ENCODE data around the gene ROPN1L. TPM values are rescaled to one million over a fixed set of nuclear protein-coding genes. Genes with fewer than 3 reads are reported as not detected.
A peak's percentile ranks its signal among the peaks of the same experiment; 100 is the strongest.

The ROPN1L gene
- total and polyA plus RNA-seq, 2 donors from 2014 or later: 1.4 to 1.7 TPM

- H3K4me3 ChIP-seq (ENCODE audit: low read length in 3 of 3): peak overlapping the region in 2 of 3 donors; percentile 63 to 88
- DNase-seq: no peak
- intact Hi-C loops (cut with DNase I): no loop called here
Measured at GRCh38 chr5:10442576-10442975, 897 bp downstream of the ROPN1L start.

GRCh38 chr5:10445352-10445751, 3.7 kb downstream of the ROPN1L start:
- Histone ChIP-seq H3K9me3 (ENCODE audit: control insufficient read depth in 2 of 3, insufficient read depth in 1 of 3, low read length in 3 of 3) (no peaks in the 10 kb centered on the region), H3K36me3 (ENCODE audit: control insufficient read depth in 2 of 3, insufficient read depth in 3 of 3, low read length in 3 of 3) (no peaks in the 10 kb centered on the region), H3K27me3 (ENCODE audit: control insufficient read depth, insufficient read depth, low read length) (no peaks in the 10 kb centered on the region), H3K27ac (ENCODE audit: low read depth in 2 of 2, low read length in 2 of 2) (no peak overlapping the region), H3K4me1 (ENCODE audit: control insufficient read depth in 2 of 3, insufficient read depth in 2 of 3, low read depth in 1 of 3, low read length in 3 of 3) (peaks cover 0 to 7% (median 5%) of the 10 kb centered on the region in 3 donors), H3K9ac (ENCODE audit: low read length in 3 of 3) (no peak overlapping the region), H3K4me3 (ENCODE audit: low read length in 3 of 3) (no peak overlapping the region)
- no peak for DNase-seq
- TF ChIP-seq CTCF (IDR thresholded peaks at IDR 0.05; ENCODE audit: borderline replicate concordance, extremely low read depth, insufficient read depth): no peak
- intact Hi-C loops (cut with DNase I): no loop called here
- FAIRE-seq: no peak

More at GRCh38 chr5:10442576-10442975, 897 bp downstream of the ROPN1L start:
- TF ChIP-seq CTCF (IDR thresholded peaks at IDR 0.05; ENCODE audit: borderline replicate concordance, extremely low read depth, insufficient read depth): no peak
- H3K27me3 ChIP-seq (ENCODE audit: control insufficient read depth, insufficient read depth, low read length): no peaks in the 10 kb centered on the region
- peak overlapping the region in 1 of 3 donors; percentile 33 for H3K9ac ChIP-seq (ENCODE audit: low read length in 3 of 3)
- H3K4me1 ChIP-seq (ENCODE audit: control insufficient read depth in 2 of 3, insufficient read depth in 2 of 3, low read depth in 1 of 3, low read length in 3 of 3): peaks cover 0 to 7% (median 5%) of the 10 kb centered on the region in 3 donors
- FAIRE-seq: no peak
- H3K9me3 ChIP-seq (ENCODE audit: control insufficient read depth in 2 of 3, insufficient read depth in 1 of 3, low read length in 3 of 3): no peaks in the 10 kb centered on the region
- peaks cover 0 to 4% (median 2%) of the 10 kb centered on the region in 3 donors for H3K36me3 ChIP-seq (ENCODE audit: control insufficient read depth in 2 of 3, insufficient read depth in 3 of 3, low read length in 3 of 3)
- no peak overlapping the region for H3K27ac ChIP-seq (ENCODE audit: low read depth in 2 of 2, low read length in 2 of 2)

GRCh38 chr5:10446490-10446889, 4.8 kb downstream of the ROPN1L start:
- Histone ChIP-seq H3K27ac (ENCODE audit: low read depth in 2 of 2, low read length in 2 of 2) (no peak overlapping the region), H3K4me3 (ENCODE audit: low read length in 3 of 3) (no peak overlapping the region), H3K27me3 (ENCODE audit: control insufficient read depth, insufficient read depth, low read length) (no peaks in the 10 kb centered on the region), H3K9ac (ENCODE audit: low read length in 3 of 3) (no peak overlapping the region), H3K9me3 (ENCODE audit: control insufficient read depth in 2 of 3, insufficient read depth in 1 of 3, low read length in 3 of 3) (no peaks in the 10 kb centered on the region), H3K36me3 (ENCODE audit: control insufficient read depth in 2 of 3, insufficient read depth in 3 of 3, low read length in 3 of 3) (no peaks in the 10 kb centered on the region), H3K4me1 (ENCODE audit: control insufficient read depth in 2 of 3, insufficient read depth in 2 of 3, low read depth in 1 of 3, low read length in 3 of 3) (peaks cover 0 to 7% (median 5%) of the 10 kb centered on the region in 3 donors)
- DNase-seq: no peak
- intact Hi-C loops (cut with DNase I): no loop called here
- FAIRE-seq: no peak
- TF ChIP-seq CTCF (IDR thresholded peaks at IDR 0.05; ENCODE audit: borderline replicate concordance, extremely low read depth, insufficient read depth): no peak

GRCh38 chr5:10447041-10447440, 5.4 kb downstream of the ROPN1L start:
- no peaks in the 10 kb centered on the region for H3K27me3 ChIP-seq (ENCODE audit: control insufficient read depth, insufficient read depth, low read length)
- no peak for DNase-seq
- H3K9me3 ChIP-seq (ENCODE audit: control insufficient read depth in 2 of 3, insufficient read depth in 1 of 3, low read length in 3 of 3): no peaks in the 10 kb centered on the region
- no peak overlapping the region for H3K9ac ChIP-seq (ENCODE audit: low read length in 3 of 3)
- FAIRE-seq: no peak
- no peak overlapping the region for H3K4me3 ChIP-seq (ENCODE audit: low read length in 3 of 3)
- peaks cover 0 to 7% (median 4%) of the 10 kb centered on the region in 3 donors for H3K4me1 ChIP-seq (ENCODE audit: control insufficient read depth in 2 of 3, insufficient read depth in 2 of 3, low read depth in 1 of 3, low read length in 3 of 3)
- no peak for TF ChIP-seq CTCF (IDR thresholded peaks at IDR 0.05; ENCODE audit: borderline replicate concordance, extremely low read depth, insufficient read depth)
- H3K36me3 ChIP-seq (ENCODE audit: control insufficient read depth in 2 of 3, insufficient read depth in 3 of 3, low read length in 3 of 3): no peaks in the 10 kb centered on the region
- H3K27ac ChIP-seq (ENCODE audit: low read depth in 2 of 2, low read length in 2 of 2): no peak overlapping the region
- intact Hi-C loops (cut with DNase I): no loop called here
